ENCODE data around the gene STX19. TPM values are rescaled to one million over a fixed set of nuclear protein-coding genes. Genes with fewer than 3 reads are reported as not detected.

Gene STX19
- total and polyA plus RNA-seq, 4 experiments from 2014 or later, result 0.39 TPM; not detected in 2

DNA sequence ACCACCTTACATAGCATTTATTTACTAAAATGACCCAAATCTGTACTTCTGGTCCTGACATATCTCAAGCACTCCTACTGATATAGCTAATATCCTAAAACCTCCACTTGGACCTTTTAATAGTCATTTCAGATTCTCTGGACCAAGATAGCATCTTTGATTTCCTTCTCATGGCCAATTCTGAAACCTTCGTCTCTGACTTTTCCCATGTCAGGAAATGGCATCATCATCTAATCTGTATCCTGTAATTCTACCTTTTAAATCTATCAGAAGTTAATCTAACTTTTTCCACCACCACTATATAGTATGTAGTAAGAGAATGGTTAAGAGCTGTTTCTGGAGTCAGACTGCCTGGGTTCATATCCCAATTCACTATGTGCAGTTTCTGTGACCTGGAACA is 16.2 kb downstream of the STX19 start:
- intact Hi-C loops (cut with micrococcal nuclease), result no loop called here
- no peaks in the 10 kb centered on the region for H3K36me3 ChIP-seq (ENCODE audit: insufficient read depth, low read length)
- H3K4me3 ChIP-seq (ENCODE audit: low read length in 2 of 2), result no peak overlapping the region
- no peaks in the 10 kb centered on the region for H3K4me1 ChIP-seq (ENCODE audit: insufficient read depth, low read length)
- peak overlapping the region in 2 of 7 donors; percentile 38 to 84 for H3K27ac Mint-ChIP-seq
- no peak for DNase-seq
- H3K27me3 Mint-ChIP-seq, result no peaks in the 10 kb centered on the region
- H3K9me3 Mint-ChIP-seq, result no peaks in the 10 kb centered on the region
- CTCF ChIA-PET (ENCODE audit: partially characterized antibody), result interaction anchor here (1.2 kb wide), 1 partner anchor 9 kb away, joined by 3 read pairs; no protein-coding TSS in a partner anchor
- no peaks in the 10 kb centered on the region for H3K27me3 ChIP-seq (ENCODE audit: insufficient read depth, low read length)
- H3K4me1 Mint-ChIP-seq, result peaks cover 9 to 16% (median 11%) of the 10 kb centered on the region in 4 donors
- no peaks in the 10 kb centered on the region for H3K9me3 ChIP-seq (ENCODE audit: control insufficient read depth in 1 of 2, low read length in 2 of 2)
- POLR2A ChIA-PET (ENCODE audit: partially characterized antibody), result no interaction called here
- no peak overlapping the region for H3K27ac ChIP-seq (ENCODE audit: low read depth, low read length)
- H3K4me3 Mint-ChIP-seq, result no peak overlapping the region
- H3K36me3 Mint-ChIP-seq, result peaks cover 0 to 10% of the 10 kb centered on the region in 2 donors

- no peaks in the 10 kb centered on the region for H3K27me3 Mint-ChIP-seq
- no peak overlapping the region for H3K27ac ChIP-seq (ENCODE audit: low read depth, low read length)
- H3K36me3 Mint-ChIP-seq, result peaks cover 0 to 13% of the 10 kb centered on the region in 2 donors
Observed at GRCh38 chr3:94011233-94011711, 17.1 kb downstream of the STX19 start.

GRCh38 chr3:94009608-94010007 is 18.8 kb downstream of the STX19 start:
- no peaks in the 10 kb centered on the region for H3K27me3 Mint-ChIP-seq
- CTCF ChIA-PET (ENCODE audit: partially characterized antibody), result interaction anchor here (0.7 kb wide), 1 partner anchor 15 kb away, joined by 3 read pairs; no protein-coding TSS in a partner anchor
- H3K9me3 Mint-ChIP-seq, result no peaks in the 10 kb centered on the region
- Histone ChIP-seq H3K27ac (ENCODE audit: low read depth, low read length) (no peak overlapping the region), H3K4me3 (ENCODE audit: low read length in 2 of 2) (no peak overlapping the region), H3K4me1 (ENCODE audit: insufficient read depth, low read length) (no peaks in the 10 kb centered on the region), H3K36me3 (ENCODE audit: insufficient read depth, low read length) (no peaks in the 10 kb centered on the region), H3K27me3 (ENCODE audit: insufficient read depth, low read length) (no peaks in the 10 kb centered on the region), H3K9me3 (ENCODE audit: control insufficient read depth in 1 of 2, low read length in 2 of 2) (no peaks in the 10 kb centered on the region)
- intact Hi-C loops (cut with micrococcal nuclease), result no loop called here
- peaks cover 9 to 12% (median 11%) of the 10 kb centered on the region in 4 donors for H3K4me1 Mint-ChIP-seq
- DNase-seq, result no peak
- no peak overlapping the region for H3K27ac Mint-ChIP-seq
- H3K4me3 Mint-ChIP-seq, result no peak overlapping the region
- peaks cover 0 to 10% of the 10 kb centered on the region in 2 donors for H3K36me3 Mint-ChIP-seq
- POLR2A ChIA-PET (ENCODE audit: partially characterized antibody), result no interaction called here

More at GRCh38 chr3:94011233-94011711, 17.1 kb downstream of the STX19 start:
- Mint-ChIP-seq H3K4me3 (peak overlapping the region in 4 of 8 donors; percentile 1 to 23 (median 6)), H3K4me1 (peaks cover 9 to 16% (median 11%) of the 10 kb centered on the region in 4 donors), H3K9me3 (no peaks in the 10 kb centered on the region), H3K27ac (peak overlapping the region in 6 of 7 donors; percentile 2 to 79 (median 15))
- ChIA-PET POLR2A (ENCODE audit: partially characterized antibody) (no interaction called here), CTCF (ENCODE audit: partially characterized antibody) (no interaction called here)
- Histone ChIP-seq H3K4me1 (ENCODE audit: insufficient read depth, low read length) (no peaks in the 10 kb centered on the region), H3K27me3 (ENCODE audit: insufficient read depth, low read length) (no peaks in the 10 kb centered on the region), H3K36me3 (ENCODE audit: insufficient read depth, low read length) (no peaks in the 10 kb centered on the region), H3K9me3 (ENCODE audit: control insufficient read depth in 1 of 2, low read length in 2 of 2) (no peaks in the 10 kb centered on the region), H3K4me3 (ENCODE audit: low read length in 2 of 2) (no peak overlapping the region)
- no peak for DNase-seq
- intact Hi-C loops (cut with micrococcal nuclease), result no loop called here

- peaks cover 0 to 7% of the 10 kb centered on the region in 2 donors for H3K36me3 Mint-ChIP-seq
- Histone ChIP-seq H3K9me3 (ENCODE audit: control insufficient read depth in 1 of 2, low read length in 2 of 2) (no peaks in the 10 kb centered on the region), H3K27ac (ENCODE audit: low read depth, low read length) (no peak overlapping the region), H3K36me3 (ENCODE audit: insufficient read depth, low read length) (no peaks in the 10 kb centered on the region), H3K27me3 (ENCODE audit: insufficient read depth, low read length) (no peaks in the 10 kb centered on the region), H3K4me3 (ENCODE audit: low read length in 2 of 2) (no peak overlapping the region), H3K4me1 (ENCODE audit: insufficient read depth, low read length) (peaks cover 5% of the 10 kb centered on the region)
- intact Hi-C loops (cut with micrococcal nuclease), result no loop called here
- H3K27me3 Mint-ChIP-seq, result no peaks in the 10 kb centered on the region
- no peak for DNase-seq
- H3K27ac Mint-ChIP-seq, result no peak overlapping the region
- CTCF ChIA-PET (ENCODE audit: partially characterized antibody), result interaction anchor here (0.8 to 2.8 kb wide), 3 partner anchors 10 to 61 kb away, joined by 3 to 16 read pairs (median 5); partner anchors contain the start of genes DHFR2 and NSUN3
- no peak overlapping the region for H3K4me3 Mint-ChIP-seq
- peaks cover 11 to 16% (median 12%) of the 10 kb centered on the region in 4 donors for H3K4me1 Mint-ChIP-seq
- H3K9me3 Mint-ChIP-seq, result no peaks in the 10 kb centered on the region
- POLR2A ChIA-PET (ENCODE audit: partially characterized antibody), result no interaction called here
Observed at GRCh38 chr3:94008253-94008652, 20.1 kb downstream of the STX19 start.

GRCh38 chr3:94004301-94004910 is 24.0 kb downstream of the STX19 start:
- Mint-ChIP-seq H3K27me3 (no peaks in the 10 kb centered on the region), H3K9me3 (no peaks in the 10 kb centered on the region), H3K36me3 (peaks cover 0 to 4% of the 10 kb centered on the region in 2 donors), H3K4me3 (peak overlapping the region; percentile 68 to 90 (median 82)), H3K27ac (peak overlapping the region in 5 of 7 donors; percentile 67 to 89 (median 82)), H3K4me1 (peaks cover 0 to 5% (median 2%) of the 10 kb centered on the region in 4 donors)
- H3K9me3 ChIP-seq (ENCODE audit: control insufficient read depth in 1 of 2, low read length in 2 of 2), result no peaks in the 10 kb centered on the region
- H3K36me3 ChIP-seq (ENCODE audit: insufficient read depth, low read length), result no peaks in the 10 kb centered on the region
- no peak overlapping the region for H3K27ac ChIP-seq (ENCODE audit: low read depth, low read length)
- DNase-seq, result peak in 4 of 5 donors; percentile 40 to 57 (median 52)
- H3K27me3 ChIP-seq (ENCODE audit: insufficient read depth, low read length), result no peaks in the 10 kb centered on the region
- intact Hi-C loops (cut with micrococcal nuclease), result loop anchor here (1.0 to 5.0 kb wide), 2 partner anchors 65 to 243 kb away; no protein-coding TSS in a partner anchor
- ChIA-PET CTCF (ENCODE audit: partially characterized antibody) (interaction anchor here (0.6 to 4.8 kb wide), 11 partner anchors 10 to 245 kb away, joined by 3 to 71 read pairs (median 6); partner anchors contain the start of genes ARL13B, DHFR2 and NSUN3), POLR2A (ENCODE audit: partially characterized antibody) (interaction anchor here (0.6 kb wide), 1 partner anchor 77 kb away, joined by 4 read pairs; no protein-coding TSS in a partner anchor)
- peaks cover 5% of the 10 kb centered on the region for H3K4me1 ChIP-seq (ENCODE audit: insufficient read depth, low read length)
- no peak overlapping the region for H3K4me3 ChIP-seq (ENCODE audit: low read length in 2 of 2)

DNA sequence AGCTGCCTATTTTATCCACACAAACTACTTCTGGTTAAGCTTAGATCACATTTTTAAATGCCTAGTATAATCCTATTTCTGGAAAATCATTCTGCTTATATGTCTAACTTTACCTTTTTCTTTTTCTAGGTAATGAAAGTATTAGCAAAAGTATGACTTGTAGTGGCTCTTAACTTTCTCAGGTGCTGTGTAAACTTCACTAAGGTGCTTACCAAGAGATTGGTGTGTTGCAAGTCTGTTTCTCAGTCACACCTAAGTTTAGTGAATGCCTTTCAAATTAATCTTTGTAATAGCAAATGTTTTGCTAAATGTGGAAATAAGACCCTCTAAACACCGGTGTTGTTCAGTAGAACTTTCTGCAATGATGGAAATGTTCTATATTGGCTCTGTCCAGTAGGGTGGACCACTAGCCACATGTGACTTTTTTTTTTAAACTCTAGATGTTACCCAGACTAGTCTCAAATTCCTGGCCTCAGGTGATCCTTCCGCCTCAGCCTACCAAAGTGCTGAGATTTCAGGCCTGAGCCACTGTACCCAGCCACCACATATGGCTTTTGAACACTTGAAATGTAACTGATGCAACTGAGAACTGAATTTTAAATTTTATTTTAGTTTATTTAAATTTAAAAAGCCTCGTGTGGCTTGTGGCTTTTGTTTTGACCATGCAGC is 26.4 kb downstream of the STX19 start:
- Histone ChIP-seq H3K4me1 (ENCODE audit: insufficient read depth, low read length) (peaks cover 5% of the 10 kb centered on the region), H3K27me3 (ENCODE audit: insufficient read depth, low read length) (no peaks in the 10 kb centered on the region), H3K9me3 (ENCODE audit: control insufficient read depth in 1 of 2, low read length in 2 of 2) (no peaks in the 10 kb centered on the region), H3K27ac (ENCODE audit: low read depth, low read length) (no peak overlapping the region), H3K36me3 (ENCODE audit: insufficient read depth, low read length) (no peaks in the 10 kb centered on the region), H3K4me3 (ENCODE audit: low read length in 2 of 2) (no peak overlapping the region)
- no peaks in the 10 kb centered on the region for H3K9me3 Mint-ChIP-seq
- no peaks in the 10 kb centered on the region for H3K27me3 Mint-ChIP-seq
- H3K4me3 Mint-ChIP-seq, result no peak overlapping the region
- intact Hi-C loops (cut with micrococcal nuclease), result loop anchor here (5.0 kb wide), 1 partner anchor 245 kb away; no protein-coding TSS in a partner anchor
- CTCF ChIA-PET (ENCODE audit: partially characterized antibody), result interaction anchor here (4.8 kb wide), 1 partner anchor 67 kb away, joined by 71 read pairs; no protein-coding TSS in a partner anchor
- peak overlapping the region in 1 of 7 donors; percentile 3 for H3K27ac Mint-ChIP-seq
- DNase-seq, result no peak
- peaks cover 2 to 4% of the 10 kb centered on the region in 2 donors for H3K36me3 Mint-ChIP-seq
- H3K4me1 Mint-ChIP-seq, result peaks cover 0 to 5% (median 2%) of the 10 kb centered on the region in 4 donors
- POLR2A ChIA-PET (ENCODE audit: partially characterized antibody), result interaction anchor here (0.8 kb wide), 1 partner anchor 61 kb away, joined by 4 read pairs; the partner anchor contains the start of genes DHFR2 and NSUN3

GRCh38 chr3:94001191-94001590 is 27.2 kb downstream of the STX19 start:
- ChIA-PET CTCF (ENCODE audit: partially characterized antibody) (interaction anchor here (0.6 to 4.8 kb wide), 2 partner anchors 38 to 68 kb away, joined by 3 to 71 read pairs; no protein-coding TSS in a partner anchor), POLR2A (ENCODE audit: partially characterized antibody) (no interaction called here)
- Mint-ChIP-seq H3K9me3 (no peaks in the 10 kb centered on the region), H3K27me3 (no peaks in the 10 kb centered on the region), H3K4me3 (no peak overlapping the region), H3K36me3 (peaks cover 2 to 4% of the 10 kb centered on the region in 2 donors), H3K27ac (peak overlapping the region in 3 of 7 donors; percentile 0 to 71 (median 3)), H3K4me1 (peaks cover 0 to 5% (median 2%) of the 10 kb centered on the region in 4 donors)
- peaks cover 5% of the 10 kb centered on the region for H3K4me1 ChIP-seq (ENCODE audit: insufficient read depth, low read length)
- DNase-seq, result no peak
- H3K27me3 ChIP-seq (ENCODE audit: insufficient read depth, low read length), result no peaks in the 10 kb centered on the region
- H3K36me3 ChIP-seq (ENCODE audit: insufficient read depth, low read length), result no peaks in the 10 kb centered on the region
- H3K4me3 ChIP-seq (ENCODE audit: low read length in 2 of 2), result no peak overlapping the region
- H3K9me3 ChIP-seq (ENCODE audit: control insufficient read depth in 1 of 2, low read length in 2 of 2), result no peaks in the 10 kb centered on the region
- intact Hi-C loops (cut with micrococcal nuclease), result loop anchor here (5.0 kb wide), 1 partner anchor 246 kb away; no protein-coding TSS in a partner anchor
- no peak overlapping the region for H3K27ac ChIP-seq (ENCODE audit: low read depth, low read length)
